H9 (cell line): ENCODE results near the gene LARP4B. TPM values are rescaled to one million over a fixed set of nuclear protein-coding genes. Genes with fewer than 3 reads are reported as not detected.

Experiments used
- DNase-seq: peaks from one replicate; pipeline ENCODE4 v3.0.0-alpha.2; 2017
- H2AFZ ChIP-seq: one replicate; pipeline ENCODE4 v1.6.1; 2013; ENCODE audit warnings: mild to moderate bottlenecking, low read length, control low read depth, moderate library complexity
- H2AK5ac ChIP-seq: 2 replicates; pipeline ENCODE4 v1.6.1; 2013; ENCODE audit warnings: low read length, control low read depth, mixed read lengths; ENCODE audit not compliant: insufficient read length
- H2BK120ac ChIP-seq: one replicate; pipeline ENCODE4 v1.6.1; 2013; ENCODE audit warnings: low read depth, mild to moderate bottlenecking, low read length, control low read depth, inconsistent platforms; ENCODE audit not compliant: poor library complexity, severe bottlenecking
- H2BK12ac ChIP-seq: 2 replicates; pipeline ENCODE4 v1.6.1; 2013; ENCODE audit warnings: low read length, control low read depth, mixed read lengths, low read depth; ENCODE audit not compliant: insufficient read length
- H2BK15ac ChIP-seq: 2 replicates; pipeline ENCODE4 v1.6.1; 2013; ENCODE audit warnings: low read depth, low read length, control low read depth
- H2BK20ac ChIP-seq: one replicate; pipeline ENCODE4 v1.6.1; 2013; ENCODE audit warnings: low read depth, mild to moderate bottlenecking, low read length, control low read depth, inconsistent platforms; ENCODE audit not compliant: poor library complexity, severe bottlenecking
- H2BK5ac ChIP-seq: 2 replicates; pipeline ENCODE4 v1.6.1; 2013; ENCODE audit warnings: low read length, control low read depth, mixed read lengths; ENCODE audit not compliant: insufficient read length
- H3K14ac ChIP-seq: 2 replicates; pipeline ENCODE4 v1.6.1; 2013; ENCODE audit warnings: low read length, control low read depth; ENCODE audit not compliant: insufficient read depth
- H3K18ac ChIP-seq: 2 replicates; pipeline ENCODE4 v1.6.1; 2013; ENCODE audit warnings: low read depth, mild to moderate bottlenecking, mixed read lengths, low read length, control low read depth; ENCODE audit not compliant: insufficient read length
- H3K23ac ChIP-seq: 2 replicates; pipeline ENCODE4 v1.6.1; 2013; ENCODE audit warnings: low read length, control low read depth, mixed read lengths, low read depth; ENCODE audit not compliant: insufficient read length
- H3K23me2 ChIP-seq: 2 replicates; pipeline ENCODE4 v1.6.1; 2013; ENCODE audit warnings: low read depth, mild to moderate bottlenecking, mixed read lengths, low read length, control low read depth; ENCODE audit not compliant: insufficient read length, poor library complexity, severe bottlenecking
- H3K27ac ChIP-seq: 2 replicates; pipeline ENCODE4 v1.5.1; 2013; ENCODE audit warnings: low read length, control low read depth, mixed read lengths, low read depth; ENCODE audit not compliant: insufficient read length
- H3K27me3 ChIP-seq: 2 replicates; pipeline ENCODE4 v1.6.1; 2013; ENCODE audit warnings: low read length, control low read depth, inconsistent platforms; ENCODE audit not compliant: insufficient read depth
- H3K4ac ChIP-seq: 2 replicates; pipeline ENCODE4 v1.6.1; 2013; ENCODE audit warnings: low read depth, mild to moderate bottlenecking, control low read depth, inconsistent platforms, low read length, moderate library complexity
- H3K4me1 ChIP-seq: 2 replicates; pipeline ENCODE4 v1.6.1; 2013; ENCODE audit warnings: low read length, control low read depth, inconsistent platforms; ENCODE audit not compliant: insufficient read depth
- H3K4me2 ChIP-seq: 2 replicates; pipeline ENCODE4 v1.6.1; 2013; ENCODE audit warnings: low read length, control low read depth, mixed read lengths; ENCODE audit not compliant: insufficient read length, insufficient read depth
- H3K56ac ChIP-seq: 2 replicates; pipeline ENCODE4 v1.6.1; 2013; ENCODE audit warnings: low read depth, mild to moderate bottlenecking, mixed read lengths, low read length, control low read depth; ENCODE audit not compliant: insufficient read length
- H3K79me1 ChIP-seq: 2 replicates; pipeline ENCODE4 v1.6.1; 2013; ENCODE audit warnings: low read depth, mild to moderate bottlenecking, moderate library complexity, low read length, control low read depth, inconsistent platforms; ENCODE audit not compliant: insufficient read depth, poor library complexity, severe bottlenecking
- H3K79me2 ChIP-seq: 2 replicates; pipeline ENCODE4 v1.6.1; 2013; ENCODE audit warnings: low read length, control low read depth, inconsistent platforms; ENCODE audit not compliant: insufficient read depth
- H3K9ac ChIP-seq: 2 replicates; pipeline ENCODE4 v1.6.1; 2013; ENCODE audit warnings: low read length, control low read depth, mixed read lengths; ENCODE audit not compliant: insufficient read length; ENCODE audit errors: extremely low read depth
- H3K9me3 ChIP-seq: one replicate; pipeline ENCODE4 v1.6.1; 2013; ENCODE audit warnings: low read depth, low read length, inconsistent platforms; ENCODE audit not compliant: control insufficient read depth
- H3T11ph ChIP-seq: one replicate; pipeline ENCODE4 v1.6.1; 2013; ENCODE audit warnings: mild to moderate bottlenecking, low read length, control low read depth, inconsistent platforms
- H4K20me1 ChIP-seq: one replicate; pipeline ENCODE4 v1.6.1; 2013; ENCODE audit not compliant: control insufficient read depth, insufficient read length, insufficient read depth
- H4K5ac ChIP-seq: 2 replicates; pipeline ENCODE4 v1.6.1; 2013; ENCODE audit warnings: low read depth, mild to moderate bottlenecking, mixed read lengths, low read length, control low read depth; ENCODE audit not compliant: insufficient read length
- H4K8ac ChIP-seq: replicated peaks from 2 replicates; pipeline ENCODE4 v1.6.1; 2013; ENCODE audit warnings: low read length, control low read depth, mixed read lengths, low read depth; ENCODE audit not compliant: insufficient read length
- H4K91ac ChIP-seq: 2 replicates; pipeline ENCODE4 v1.6.1; 2013; ENCODE audit warnings: low read depth, mild to moderate bottlenecking, moderate library complexity, mixed read lengths, low read length, control low read depth; ENCODE audit not compliant: insufficient read length
- H3K27ac Mint-ChIP-seq, 3 experiments: 2 replicates in 2 of 3; 3 replicates in 1 of 3; pipeline ENCODE4 v1.8.0; 2020 to 2021; ENCODE audit warnings: mixed read lengths in 3 of 3, mild to moderate bottlenecking in 1 of 3, moderate library complexity in 1 of 3
- H3K27me3 Mint-ChIP-seq: 2 replicates; pipeline ENCODE4 v1.8.0; 2021; ENCODE audit warnings: low read depth, mild to moderate bottlenecking, moderate library complexity, mixed read lengths
- H3K36me3 Mint-ChIP-seq, 3 experiments: 2 replicates in 2 of 3; 3 replicates in 1 of 3; pipeline ENCODE4 v1.8.0; 2020 to 2021; ENCODE audit warnings: low read depth in 3 of 3, mixed read lengths in 3 of 3; ENCODE audit not compliant: insufficient read depth in 1 of 3
- H3K4me1 Mint-ChIP-seq, 2 experiments: 2 replicates each; pipeline ENCODE4 v1.8.0; 2020; ENCODE audit warnings: mixed read lengths in 2 of 2
- H3K4me3 Mint-ChIP-seq, 2 experiments: 2 replicates in 1 of 2; 3 replicates in 1 of 2; pipeline ENCODE4 v1.8.0; 2020 to 2021; ENCODE audit warnings: mild to moderate bottlenecking in 2 of 2, mixed read lengths in 2 of 2, moderate library complexity in 1 of 2
- H3K9me3 Mint-ChIP-seq, 2 experiments: 2 replicates in 1 of 2; 3 replicates in 1 of 2; pipeline ENCODE4 v1.8.0; 2020; ENCODE audit warnings: mild to moderate bottlenecking in 2 of 2, mixed read lengths in 2 of 2, moderate library complexity in 1 of 2
- CTCF ChIP-seq: fragments of 200-600 bp; sonication (generic); conservative IDR thresholded peaks from 3 replicates; pipeline ENCODE4 v1.8.0; 2021; ENCODE audit warnings: antibody characterized with exemption, mild to moderate bottlenecking
- WGBS: extraction: QIAGEN DNeasy Blood & Tissue Kit; methylation state at CpG from one replicate; pipeline ENCODE4 v1.1.7; 2013; ENCODE audit warnings: missing lambda C conversion rate, low lambda C conversion rate, mixed read lengths; ENCODE audit not compliant: insufficient read length; ENCODE audit errors: extremely low coverage; 5-methylcytosine and 5-hydroxymethylcytosine counted together
- total RNA-seq: library from RNA; stranded (reverse); gene quantifications from 2 replicates; pipeline ENCODE4 v1.2.1, GENCODE V29; 2021

LARP4B gene
- total RNA-seq, 1 experiment from 2014 or later, result 88.9 TPM

- H3K23ac ChIP-seq, result no peak overlapping the region
- no peak overlapping the region for H2BK12ac ChIP-seq
- Mint-ChIP-seq H3K4me3 (no peak overlapping the region), H3K36me3 (peaks cover 30 to 73% (median 65%) of the 10 kb centered on the region in 3 experiments; a peak in 6 of 7 replicates), H3K4me1 (peaks cover 2 to 6% of the 10 kb centered on the region in 2 experiments; a peak in 2 of 4 replicates), H3K27me3 (peaks cover 1% of the 10 kb centered on the region; the same call in 1 of the 2 replicates), H3K9me3 (no peaks in the 10 kb centered on the region), H3K27ac (no peak overlapping the region)
- H3K14ac ChIP-seq, result no peak overlapping the region
- no peak overlapping the region for H2BK15ac ChIP-seq
- no peak overlapping the region for H2BK120ac ChIP-seq
- no peak overlapping the region for H2BK5ac ChIP-seq
- no peak overlapping the region for H3K4me2 ChIP-seq
- H3K27me3 ChIP-seq, result no peaks in the 10 kb centered on the region; the same call in 1 of the 2 replicates
- no CpG with 5 or more reads among the region's 29 CpGs for WGBS
- no peak for DNase-seq
- H2AK5ac ChIP-seq, result no peak overlapping the region
- no peak overlapping the region for H3K18ac ChIP-seq
- no peak overlapping the region for H3K4ac ChIP-seq
- no peak overlapping the region for H3K56ac ChIP-seq
- H3K4me1 ChIP-seq, result no peaks in the 10 kb centered on the region
- peaks cover 2% of the 10 kb centered on the region for H4K20me1 ChIP-seq
- no peak overlapping the region for H3T11ph ChIP-seq
- no peak overlapping the region for H2AFZ ChIP-seq
- no peaks in the 10 kb centered on the region for H3K23me2 ChIP-seq
- no peak overlapping the region for H4K8ac ChIP-seq
- H4K91ac ChIP-seq, result no peak overlapping the region
- H3K79me2 ChIP-seq, result no peaks in the 10 kb centered on the region
- no peaks in the 10 kb centered on the region for H3K9me3 ChIP-seq
- no peaks in the 10 kb centered on the region for H3K79me1 ChIP-seq
- H4K5ac ChIP-seq, result no peak overlapping the region
- H3K27ac ChIP-seq, result no peak overlapping the region
- TF ChIP-seq CTCF, result no peak
- H3K9ac ChIP-seq, result no peak overlapping the region
- H2BK20ac ChIP-seq, result no peak overlapping the region
These were observed 121.7 kb downstream of the LARP4B start for GRCh38 chr10:809671-810350.
